ENCODE results near the gene P3R3URF.

The P3R3URF gene

DNA sequence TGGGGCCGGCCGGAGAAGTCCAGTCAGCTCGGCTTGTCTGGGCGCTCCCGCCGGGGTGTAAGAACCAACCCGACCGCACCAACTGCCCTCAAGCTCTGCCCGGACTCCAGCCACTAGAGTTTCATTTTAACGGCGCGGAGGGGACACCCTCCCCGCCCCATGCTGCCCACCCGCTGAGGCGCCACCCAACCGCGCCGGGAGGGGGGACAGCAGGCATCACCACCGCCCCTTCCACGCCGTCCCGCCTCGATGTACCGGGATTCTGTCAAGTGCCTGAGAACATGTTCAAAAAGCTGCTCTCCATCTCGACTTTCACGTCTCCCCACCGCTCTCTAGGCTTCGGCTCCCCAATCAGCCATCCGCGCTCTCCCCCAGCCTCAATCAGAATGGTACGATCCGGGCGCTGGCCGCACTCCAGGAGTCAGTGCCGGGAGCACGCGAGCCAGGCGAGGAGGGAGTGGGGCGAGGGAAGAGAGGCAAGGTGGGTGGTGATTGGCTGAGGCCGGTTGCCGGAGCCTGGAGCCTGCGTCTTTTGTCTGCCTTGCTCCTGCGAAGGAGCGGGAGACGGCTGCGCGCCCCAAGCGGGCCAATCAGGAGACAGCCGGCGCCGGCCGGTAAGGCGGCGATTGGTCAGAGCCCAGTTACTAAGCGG lies 43.6 kb downstream of the P3R3URF start, which contains the start of gene PIK3R3:
TSS of gene PIK3R3 (minus strand) at position 101 of the 652 bp plus-strand sequence. CDS start 677 bp downstream, outside the sequence.
- H3K4me3 Mint-ChIP-seq: peak within 1 kb of the TSS; percentile 88 to 92 (median 91)
- TF ChIP-seq, protein P1, sequence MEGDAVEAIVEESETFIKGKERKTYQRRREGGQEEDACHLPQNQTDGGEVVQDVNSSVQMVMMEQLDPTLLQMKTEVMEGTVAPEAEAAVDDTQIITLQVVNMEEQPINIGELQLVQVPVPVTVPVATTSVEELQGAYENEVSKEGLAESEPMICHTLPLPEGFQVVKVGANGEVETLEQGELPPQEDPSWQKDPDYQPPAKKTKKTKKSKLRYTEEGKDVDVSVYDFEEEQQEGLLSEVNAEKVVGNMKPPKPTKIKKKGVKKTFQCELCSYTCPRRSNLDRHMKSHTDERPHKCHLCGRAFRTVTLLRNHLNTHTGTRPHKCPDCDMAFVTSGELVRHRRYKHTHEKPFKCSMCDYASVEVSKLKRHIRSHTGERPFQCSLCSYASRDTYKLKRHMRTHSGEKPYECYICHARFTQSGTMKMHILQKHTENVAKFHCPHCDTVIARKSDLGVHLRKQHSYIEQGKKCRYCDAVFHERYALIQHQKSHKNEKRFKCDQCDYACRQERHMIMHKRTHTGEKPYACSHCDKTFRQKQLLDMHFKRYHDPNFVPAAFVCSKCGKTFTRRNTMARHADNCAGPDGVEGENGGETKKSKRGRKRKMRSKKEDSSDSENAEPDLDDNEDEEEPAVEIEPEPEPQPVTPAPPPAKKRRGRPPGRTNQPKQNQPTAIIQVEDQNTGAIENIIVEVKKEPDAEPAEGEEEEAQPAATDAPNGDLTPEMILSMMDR (IDR thresholded peaks at IDR 0.05; ENCODE audit: unreplicated experiment in 3 of 3): no peak
- H3K9me3 Mint-ChIP-seq: no peaks in the 10 kb centered on the region
- peaks cover 4% of the 10 kb centered on the region for H3K36me3 Mint-ChIP-seq (ENCODE audit: low read depth)
- no peaks in the 10 kb centered on the region for H3K27me3 Mint-ChIP-seq (ENCODE audit: low read depth)
- H3K27ac Mint-ChIP-seq: peak within 1 kb of the TSS; percentile 100
- peaks cover 61% of the 10 kb centered on the region for H3K4me1 Mint-ChIP-seq

DNA sequence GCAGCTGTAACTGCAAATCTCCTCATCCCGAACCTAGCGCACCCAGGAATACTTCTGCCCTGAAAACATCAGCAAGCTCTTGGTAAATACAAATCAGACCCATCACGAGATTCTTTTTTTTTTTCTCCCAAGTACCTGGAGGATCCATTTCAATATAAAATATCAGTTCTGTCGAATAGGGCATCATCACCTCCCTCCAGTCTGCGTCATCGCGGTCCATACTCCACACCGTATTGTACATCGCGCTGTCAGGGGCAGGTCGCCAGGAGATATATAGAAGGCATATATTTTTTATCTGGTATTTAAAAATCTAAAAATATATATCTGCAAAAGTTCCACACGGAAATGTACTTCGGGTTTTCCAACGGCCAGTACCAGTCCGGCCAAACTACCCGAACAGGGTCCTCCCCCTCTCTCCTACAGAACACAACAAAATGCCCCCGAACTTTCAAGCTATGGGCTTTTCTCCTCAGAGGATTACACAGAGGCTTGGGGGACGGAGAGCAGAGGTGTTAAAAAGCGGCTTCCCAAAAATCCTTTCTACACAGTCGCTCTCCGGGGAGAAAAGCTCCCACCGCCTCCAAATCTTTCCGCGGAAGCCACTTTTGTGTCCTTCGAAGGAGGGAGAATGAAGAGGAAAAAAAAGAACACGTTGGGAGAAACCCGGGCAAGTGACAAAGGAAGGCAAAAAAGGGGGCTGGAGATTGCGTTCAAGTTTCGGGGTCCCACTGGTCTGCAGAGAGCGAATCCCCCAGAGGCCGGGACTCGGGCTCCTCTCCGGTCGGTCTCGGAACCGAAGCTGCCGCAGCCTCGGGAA lies 44.4 kb downstream of the P3R3URF start:
- H3K9me3 Mint-ChIP-seq: no peaks in the 10 kb centered on the region
- peak overlapping the region; percentile 100 for H3K27ac Mint-ChIP-seq
- H3K27me3 Mint-ChIP-seq (ENCODE audit: low read depth): no peaks in the 10 kb centered on the region
- TF ChIP-seq, protein P1 (IDR thresholded peaks at IDR 0.05; ENCODE audit: unreplicated experiment in 3 of 3): no peak
- peak overlapping the region; percentile 88 to 92 (median 91) for H3K4me3 Mint-ChIP-seq
- peaks cover 59% of the 10 kb centered on the region for H3K4me1 Mint-ChIP-seq
- peaks cover 6% of the 10 kb centered on the region for H3K36me3 Mint-ChIP-seq (ENCODE audit: low read depth)

- H3K4me3 Mint-ChIP-seq: peak overlapping the region; percentile 88 to 92 (median 91)
These were observed 45.2 kb downstream of the P3R3URF start for GRCh38 chr1:46131093-46131492.

DNA sequence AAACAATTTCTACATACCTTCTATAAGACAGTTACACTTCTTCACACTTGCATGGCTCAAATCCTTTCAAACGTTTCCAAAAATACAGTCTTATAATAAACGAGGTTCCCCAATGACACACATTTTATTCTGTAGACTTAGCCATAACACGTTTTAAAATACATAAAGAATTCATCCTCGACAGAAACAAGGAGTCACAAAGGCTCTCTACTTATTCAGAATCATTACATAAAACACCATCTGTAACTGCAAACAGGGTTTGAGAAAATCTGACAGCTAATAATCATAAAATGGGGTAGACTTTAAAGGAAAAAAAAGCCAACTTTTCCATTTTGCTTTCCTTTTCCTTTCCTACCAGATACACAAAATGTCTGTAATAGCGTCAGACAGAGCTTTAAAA lies 45.7 kb downstream of the P3R3URF start:
- H3K36me3 Mint-ChIP-seq (ENCODE audit: low read depth): peaks cover 6% of the 10 kb centered on the region
- H3K9me3 Mint-ChIP-seq: no peaks in the 10 kb centered on the region
- peaks cover 50% of the 10 kb centered on the region for H3K4me1 Mint-ChIP-seq
- H3K27ac Mint-ChIP-seq: peak overlapping the region; percentile 100
- peak overlapping the region; percentile 88 to 92 (median 91) for H3K4me3 Mint-ChIP-seq
- no peaks in the 10 kb centered on the region for H3K27me3 Mint-ChIP-seq (ENCODE audit: low read depth)
- TF ChIP-seq, protein P1 (IDR thresholded peaks at IDR 0.05; ENCODE audit: unreplicated experiment in 3 of 3): no peak

More at GRCh38 chr1:46131093-46131492, 45.2 kb downstream of the P3R3URF start:
- Mint-ChIP-seq H3K36me3 (ENCODE audit: low read depth) (peaks cover 6% of the 10 kb centered on the region), H3K4me1 (peaks cover 50% of the 10 kb centered on the region), H3K27me3 (ENCODE audit: low read depth) (no peaks in the 10 kb centered on the region), H3K27ac (peak overlapping the region; percentile 100), H3K9me3 (no peaks in the 10 kb centered on the region)
- TF ChIP-seq, protein P1 (IDR thresholded peaks at IDR 0.05; ENCODE audit: unreplicated experiment in 3 of 3): no peak

DNA sequence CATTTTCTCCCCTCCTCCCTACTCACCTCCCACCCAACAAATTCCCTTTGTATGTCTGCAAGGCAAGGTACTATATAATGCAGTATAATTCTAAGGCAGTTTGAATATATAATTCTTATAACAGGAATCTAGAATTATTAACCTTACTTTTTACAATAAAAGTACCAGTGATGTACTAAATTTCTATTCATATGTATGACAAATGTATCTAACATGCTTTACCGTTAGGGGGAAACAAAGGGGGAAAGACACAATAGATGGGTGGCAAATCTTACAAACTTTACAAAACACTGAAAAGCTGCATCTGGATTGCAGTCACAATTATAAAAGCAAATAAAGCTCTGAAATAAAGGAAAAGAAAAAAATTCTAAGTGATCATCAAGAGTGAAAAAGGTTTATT lies 46.2 kb downstream of the P3R3URF start:
- TF ChIP-seq, protein P1 (IDR thresholded peaks at IDR 0.05; ENCODE audit: unreplicated experiment in 3 of 3): peak in 1 of 3 experiments; percentile 11
- Mint-ChIP-seq H3K27me3 (ENCODE audit: low read depth) (no peaks in the 10 kb centered on the region), H3K9me3 (no peaks in the 10 kb centered on the region), H3K4me3 (peak overlapping the region; percentile 88 to 92 (median 91)), H3K27ac (peak overlapping the region; percentile 100), H3K4me1 (peaks cover 48% of the 10 kb centered on the region), H3K36me3 (ENCODE audit: low read depth) (peaks cover 8% of the 10 kb centered on the region)
